T-helper 2 cell treated with Interferon-gamma antibody and Interleukin-4, amounts not matched to agents 5 μg/mL and 100 μg/mL, for 36 hours (primary cell): ENCODE measurements around the gene ZNF672.

ENCODE experiments used
- DNase-seq: peaks from one replicate; pipeline ENCODE4 v3.0.0; 2021; ENCODE audit warnings: low spot score
- H3K27ac Mint-ChIP-seq: one replicate; pipeline ENCODE4 v1.8.0; 2021; ENCODE audit warnings: mild to moderate bottlenecking, mixed read lengths
- H3K27me3 Mint-ChIP-seq: one replicate; pipeline ENCODE4 v1.8.0; 2021; ENCODE audit warnings: low read depth, mixed read lengths
- H3K36me3 Mint-ChIP-seq: one replicate; pipeline ENCODE4 v1.8.0; 2021; ENCODE audit warnings: low read depth, mixed read lengths
- H3K4me1 Mint-ChIP-seq: one replicate; pipeline ENCODE4 v1.8.0; 2021; ENCODE audit warnings: low read depth, mixed read lengths
- H3K4me3 Mint-ChIP-seq: one replicate; pipeline ENCODE4 v1.8.0; 2022; ENCODE audit warnings: mild to moderate bottlenecking, moderate library complexity, mixed read lengths
- H3K9me3 Mint-ChIP-seq: one replicate; pipeline ENCODE4 v1.8.0; 2021; ENCODE audit warnings: mixed read lengths

The ZNF672 gene

GRCh38 chr1:248849152-248849551 lies 11.1 kb downstream of the ZNF672 start:
- no peaks in the 10 kb centered on the region for H3K4me1 Mint-ChIP-seq
- no peak overlapping the region for H3K27ac Mint-ChIP-seq
- H3K4me3 Mint-ChIP-seq = no peak overlapping the region
- DNase-seq = no peak
- H3K27me3 Mint-ChIP-seq = no peaks in the 10 kb centered on the region
- peaks cover 26% of the 10 kb centered on the region for H3K36me3 Mint-ChIP-seq
- no peaks in the 10 kb centered on the region for H3K9me3 Mint-ChIP-seq

GRCh38 chr1:248849637-248850036 lies 11.6 kb downstream of the ZNF672 start:
- H3K4me3 Mint-ChIP-seq = no peak overlapping the region
- H3K27ac Mint-ChIP-seq = peak overlapping the region; percentile 29
- no peaks in the 10 kb centered on the region for H3K27me3 Mint-ChIP-seq
- H3K9me3 Mint-ChIP-seq = no peaks in the 10 kb centered on the region
- H3K4me1 Mint-ChIP-seq = no peaks in the 10 kb centered on the region
- H3K36me3 Mint-ChIP-seq = peaks cover 25% of the 10 kb centered on the region
- no peak for DNase-seq

- no peak overlapping the region for H3K4me3 Mint-ChIP-seq
- no peaks in the 10 kb centered on the region for H3K9me3 Mint-ChIP-seq
- no peaks in the 10 kb centered on the region for H3K4me1 Mint-ChIP-seq
- peaks cover 30% of the 10 kb centered on the region for H3K36me3 Mint-ChIP-seq
- DNase-seq = no peak
- no peaks in the 10 kb centered on the region for H3K27me3 Mint-ChIP-seq
- peak overlapping the region; percentile 29 for H3K27ac Mint-ChIP-seq
These were observed 12.1 kb downstream of the ZNF672 start for GRCh38 chr1:248850124-248850523.

- Mint-ChIP-seq H3K4me1 (no peaks in the 10 kb centered on the region), H3K36me3 (peaks cover 27% of the 10 kb centered on the region), H3K27me3 (no peaks in the 10 kb centered on the region), H3K4me3 (no peak overlapping the region), H3K9me3 (no peaks in the 10 kb centered on the region), H3K27ac (no peak overlapping the region)
- DNase-seq = no peak
These were observed 12.7 kb downstream of the ZNF672 start for GRCh38 chr1:248850536-248851251.

- H3K9me3 Mint-ChIP-seq = no peaks in the 10 kb centered on the region
- DNase-seq = no peak
- peaks cover 31% of the 10 kb centered on the region for H3K36me3 Mint-ChIP-seq
- H3K4me3 Mint-ChIP-seq = no peak overlapping the region
- no peaks in the 10 kb centered on the region for H3K27me3 Mint-ChIP-seq
- no peak overlapping the region for H3K27ac Mint-ChIP-seq
- peaks cover 5% of the 10 kb centered on the region for H3K4me1 Mint-ChIP-seq
These were observed 13.4 kb downstream of the ZNF672 start for GRCh38 chr1:248851390-248851789.

- Mint-ChIP-seq H3K27me3 (no peaks in the 10 kb centered on the region), H3K4me3 (no peak overlapping the region), H3K4me1 (peaks cover 10% of the 10 kb centered on the region), H3K36me3 (peaks cover 24% of the 10 kb centered on the region), H3K9me3 (no peaks in the 10 kb centered on the region), H3K27ac (no peak overlapping the region)
- no peak for DNase-seq
These were observed 14.7 kb downstream of the ZNF672 start for GRCh38 chr1:248852481-248853405.

- H3K36me3 Mint-ChIP-seq = peaks cover 22% of the 10 kb centered on the region
- peaks cover 10% of the 10 kb centered on the region for H3K4me1 Mint-ChIP-seq
- H3K9me3 Mint-ChIP-seq = no peaks in the 10 kb centered on the region
- H3K27ac Mint-ChIP-seq = peak overlapping the region; percentile 58
- H3K4me3 Mint-ChIP-seq = peak overlapping the region; percentile 8
- no peaks in the 10 kb centered on the region for H3K27me3 Mint-ChIP-seq
- DNase-seq = no peak
These were observed 15.8 kb downstream of the ZNF672 start for GRCh38 chr1:248853663-248854375.

- DNase-seq = no peak
- no peaks in the 10 kb centered on the region for H3K9me3 Mint-ChIP-seq
- peak overlapping the region; percentile 78 for H3K27ac Mint-ChIP-seq
- peaks cover 16% of the 10 kb centered on the region for H3K36me3 Mint-ChIP-seq
- no peaks in the 10 kb centered on the region for H3K27me3 Mint-ChIP-seq
- peaks cover 19% of the 10 kb centered on the region for H3K4me1 Mint-ChIP-seq
- H3K4me3 Mint-ChIP-seq = no peak overlapping the region
These were observed 17.6 kb downstream of the ZNF672 start for GRCh38 chr1:248855580-248855979.

GRCh38 chr1:248856176-248856575 lies 18.2 kb downstream of the ZNF672 start:
- H3K27ac Mint-ChIP-seq = peak overlapping the region; percentile 17
- peak overlapping the region; percentile 5 for H3K4me3 Mint-ChIP-seq
- peaks cover 16% of the 10 kb centered on the region for H3K36me3 Mint-ChIP-seq
- DNase-seq = no peak
- peaks cover 19% of the 10 kb centered on the region for H3K4me1 Mint-ChIP-seq
- H3K9me3 Mint-ChIP-seq = no peaks in the 10 kb centered on the region
- H3K27me3 Mint-ChIP-seq = no peaks in the 10 kb centered on the region

GRCh38 chr1:248857201-248857600 lies 19.2 kb downstream of the ZNF672 start:
- Mint-ChIP-seq H3K27ac (peak overlapping the region; percentile 89), H3K36me3 (peaks cover 16% of the 10 kb centered on the region), H3K27me3 (no peaks in the 10 kb centered on the region), H3K4me1 (peaks cover 24% of the 10 kb centered on the region), H3K4me3 (peak overlapping the region; percentile 85), H3K9me3 (no peaks in the 10 kb centered on the region)
- DNase-seq = no peak

GRCh38 chr1:248857749-248858095 lies 19.7 kb downstream of the ZNF672 start:
- Mint-ChIP-seq H3K4me1 (peaks cover 29% of the 10 kb centered on the region), H3K4me3 (peak overlapping the region; percentile 85), H3K36me3 (peaks cover 16% of the 10 kb centered on the region), H3K27me3 (no peaks in the 10 kb centered on the region), H3K9me3 (no peaks in the 10 kb centered on the region), H3K27ac (peak overlapping the region; percentile 89)
- DNase-seq = no peak

GRCh38 chr1:248858096-248858890 lies 20.3 kb downstream of the ZNF672 start:
- peaks cover 16% of the 10 kb centered on the region for H3K36me3 Mint-ChIP-seq
- no peaks in the 10 kb centered on the region for H3K9me3 Mint-ChIP-seq
- H3K4me3 Mint-ChIP-seq = peak overlapping the region; percentile 85
- peaks cover 31% of the 10 kb centered on the region for H3K4me1 Mint-ChIP-seq
- no peaks in the 10 kb centered on the region for H3K27me3 Mint-ChIP-seq
- H3K27ac Mint-ChIP-seq = peak overlapping the region; percentile 89
- peak; percentile 43 for DNase-seq
